Astrocyte of the cerebellum (primary cell): ENCODE measurements around the gene LYZ.

Experiments
- DNase-seq: peaks from one replicate; pipeline ENCODE4 v3.0.0-alpha.2; 2011; ENCODE audit warnings: low read depth
- H3K4me3 ChIP-seq: 2 replicates; pipeline ENCODE4 v1.5.1; 2011; ENCODE audit warnings: mild to moderate bottlenecking, low read depth, low read length, moderate library complexity
- in situ Hi-C: cut with HindIII; loops from 2 replicates; pipeline ENCODE4 v1.10.0; 2017; ENCODE audit warnings: low sequenced_read_pairs
- TF ChIP-seq, protein P1 (sequence below): IDR thresholded peaks from 2 replicates; pipeline ENCODE4 v1.5.1; 2012; ENCODE audit warnings: low read length, low read depth, moderate library complexity, mild to moderate bottlenecking; ENCODE audit errors: missing control alignments

Gene LYZ

DNA sequence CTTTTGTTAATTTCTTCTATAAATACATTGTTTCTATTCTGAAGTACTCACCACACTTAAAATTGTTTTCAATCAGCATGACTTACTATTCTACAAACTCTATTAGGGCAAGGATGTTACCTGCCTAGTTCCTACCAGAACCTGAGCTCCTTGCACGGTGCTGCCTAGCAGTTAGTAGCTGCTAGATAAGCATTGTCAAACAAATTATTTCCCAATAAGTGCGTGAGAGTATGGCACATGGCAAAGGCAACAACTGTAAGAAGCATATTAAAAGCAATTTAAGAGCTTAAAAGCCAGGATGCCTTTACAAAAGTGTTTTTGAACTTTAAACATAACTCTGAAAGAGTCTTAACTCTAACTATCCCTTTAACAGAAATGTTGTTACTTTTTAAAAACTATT lies 8.2 kb upstream of the LYZ start:
- no peak for DNase-seq
- no peak overlapping the region for H3K4me3 ChIP-seq
- in situ Hi-C loops, result no loop called here
- TF ChIP-seq, protein P1, sequence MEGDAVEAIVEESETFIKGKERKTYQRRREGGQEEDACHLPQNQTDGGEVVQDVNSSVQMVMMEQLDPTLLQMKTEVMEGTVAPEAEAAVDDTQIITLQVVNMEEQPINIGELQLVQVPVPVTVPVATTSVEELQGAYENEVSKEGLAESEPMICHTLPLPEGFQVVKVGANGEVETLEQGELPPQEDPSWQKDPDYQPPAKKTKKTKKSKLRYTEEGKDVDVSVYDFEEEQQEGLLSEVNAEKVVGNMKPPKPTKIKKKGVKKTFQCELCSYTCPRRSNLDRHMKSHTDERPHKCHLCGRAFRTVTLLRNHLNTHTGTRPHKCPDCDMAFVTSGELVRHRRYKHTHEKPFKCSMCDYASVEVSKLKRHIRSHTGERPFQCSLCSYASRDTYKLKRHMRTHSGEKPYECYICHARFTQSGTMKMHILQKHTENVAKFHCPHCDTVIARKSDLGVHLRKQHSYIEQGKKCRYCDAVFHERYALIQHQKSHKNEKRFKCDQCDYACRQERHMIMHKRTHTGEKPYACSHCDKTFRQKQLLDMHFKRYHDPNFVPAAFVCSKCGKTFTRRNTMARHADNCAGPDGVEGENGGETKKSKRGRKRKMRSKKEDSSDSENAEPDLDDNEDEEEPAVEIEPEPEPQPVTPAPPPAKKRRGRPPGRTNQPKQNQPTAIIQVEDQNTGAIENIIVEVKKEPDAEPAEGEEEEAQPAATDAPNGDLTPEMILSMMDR, result no peak

DNA sequence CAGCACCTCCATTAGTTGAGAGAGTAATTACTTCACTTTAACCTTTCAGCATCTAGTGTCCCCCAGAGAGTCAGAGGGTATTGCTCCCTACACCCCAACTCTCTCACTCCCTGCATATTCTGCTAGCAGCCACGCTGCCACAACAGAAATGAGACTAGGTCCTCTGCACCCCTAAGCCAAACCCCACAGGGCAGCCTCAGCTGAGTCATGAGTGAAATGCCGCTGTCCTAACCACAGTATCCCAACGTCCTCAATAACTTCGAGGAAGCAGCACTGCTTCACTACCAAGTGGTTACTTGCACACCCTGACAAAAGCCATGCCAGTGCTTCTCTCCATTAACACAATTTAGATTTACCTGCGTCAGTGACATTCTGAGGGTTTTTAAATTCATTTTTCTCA lies 6.9 kb upstream of the LYZ start:
- DNase-seq, result no peak
- TF ChIP-seq, protein P1, result no peak
- in situ Hi-C loops, result no loop called here
- H3K4me3 ChIP-seq, result no peak overlapping the region

DNA sequence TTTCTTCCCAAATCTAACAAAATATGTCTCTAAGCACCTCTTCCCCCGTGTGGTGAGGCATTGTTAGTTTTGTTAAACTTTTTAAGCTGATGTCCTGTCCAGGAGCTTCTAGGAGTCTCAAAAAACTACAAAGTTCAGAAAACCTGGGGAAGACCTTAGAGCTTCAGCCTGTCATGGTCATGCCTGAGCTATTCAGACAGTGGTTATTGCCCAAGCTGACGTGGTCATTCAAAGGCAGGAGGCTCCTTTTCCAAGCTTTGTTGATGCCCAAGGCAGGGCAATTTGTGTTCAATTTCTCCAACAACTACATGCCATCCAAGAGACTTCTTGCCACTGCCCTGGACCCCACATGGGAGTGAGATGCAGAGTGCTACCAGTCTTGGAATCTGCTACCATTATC lies 5.8 kb upstream of the LYZ start:
- in situ Hi-C loops, result no loop called here
- no peak overlapping the region for H3K4me3 ChIP-seq
- TF ChIP-seq, protein P1, result no peak
- DNase-seq, result no peak

DNA sequence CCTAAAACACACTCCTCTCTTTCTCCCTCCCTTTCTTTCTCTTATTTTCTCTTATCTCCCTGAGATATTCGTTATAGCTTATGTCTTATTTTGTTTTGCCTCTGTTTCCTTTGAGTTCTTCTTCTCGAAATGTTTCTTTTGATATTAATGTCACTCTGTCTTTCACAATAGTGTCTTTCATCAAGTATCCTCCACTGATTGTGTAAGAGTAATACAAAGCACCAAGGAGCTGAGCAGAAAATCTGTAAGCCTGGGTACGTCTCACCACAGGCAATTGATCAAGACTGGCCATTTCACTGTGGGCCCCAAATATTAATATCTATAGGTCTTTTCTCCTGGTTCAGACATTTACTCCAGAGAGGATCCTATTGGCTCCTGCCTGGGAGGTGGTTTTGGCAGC lies 4.8 kb upstream of the LYZ start:
- in situ Hi-C loops, result no loop called here
- DNase-seq, result no peak
- no peak overlapping the region for H3K4me3 ChIP-seq
- TF ChIP-seq, protein P1, result no peak

DNA sequence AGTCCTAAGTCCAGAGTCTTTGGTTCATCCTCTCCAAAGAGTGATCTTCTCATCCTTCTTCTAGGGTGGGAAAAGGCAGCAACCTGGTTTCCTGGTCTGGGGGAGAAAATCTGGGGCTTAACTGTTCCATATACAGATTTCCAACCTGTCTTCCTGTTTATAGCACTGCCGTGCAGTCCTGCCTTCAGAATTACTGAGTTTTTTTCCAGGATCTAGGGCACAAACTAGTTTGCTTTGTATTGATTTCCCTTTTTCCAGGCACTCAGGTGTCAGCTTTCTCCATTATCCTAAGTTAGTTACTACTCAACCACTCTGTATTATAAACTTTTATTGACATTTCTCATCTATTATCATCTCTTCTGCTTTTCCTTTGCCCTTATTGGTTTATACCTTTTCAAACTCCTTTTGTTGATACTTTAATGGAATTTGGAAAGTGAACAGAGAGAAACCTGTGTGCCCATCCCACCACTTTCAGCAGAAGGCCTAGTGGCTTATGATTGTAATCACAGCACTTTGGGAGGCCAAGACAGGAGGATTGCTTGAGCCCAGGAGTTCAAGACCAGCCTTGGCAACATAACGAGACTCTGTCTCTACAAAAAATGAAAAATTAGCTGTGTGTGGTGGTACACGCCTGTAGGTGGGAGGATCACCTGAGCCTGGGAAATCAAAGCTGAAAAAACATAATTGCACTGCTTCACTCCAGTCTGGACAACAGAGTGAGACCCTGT lies 4.1 kb upstream of the LYZ start:
- H3K4me3 ChIP-seq, result no peak overlapping the region
- TF ChIP-seq, protein P1, result no peak
- DNase-seq, result no peak
- in situ Hi-C loops, result no loop called here

DNA sequence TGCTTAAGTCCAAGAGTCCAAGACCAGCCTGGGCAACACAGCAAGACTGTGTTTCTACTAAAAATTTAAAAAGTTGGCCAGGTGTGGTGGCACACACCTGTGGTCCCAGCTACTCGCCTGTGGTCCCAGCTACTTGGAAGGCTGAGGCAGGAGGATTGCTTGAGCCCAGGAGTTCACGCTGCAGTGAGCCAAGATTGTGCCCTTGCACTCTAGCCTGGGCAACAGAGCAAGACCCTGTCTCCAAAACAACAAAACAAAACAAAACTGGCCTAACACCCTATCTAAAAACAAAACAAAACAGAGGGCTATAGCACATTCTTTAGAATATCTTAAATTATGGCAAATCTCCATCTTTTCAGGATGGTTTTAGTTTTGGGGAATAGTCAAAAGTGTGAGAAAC lies 3.1 kb upstream of the LYZ start:
- H3K4me3 ChIP-seq, result no peak overlapping the region
- TF ChIP-seq, protein P1, result no peak
- DNase-seq, result no peak
- in situ Hi-C loops, result no loop called here
